Measurements from ENCODE around the gene TAX1BP3.

TAX1BP3 gene

DNA sequence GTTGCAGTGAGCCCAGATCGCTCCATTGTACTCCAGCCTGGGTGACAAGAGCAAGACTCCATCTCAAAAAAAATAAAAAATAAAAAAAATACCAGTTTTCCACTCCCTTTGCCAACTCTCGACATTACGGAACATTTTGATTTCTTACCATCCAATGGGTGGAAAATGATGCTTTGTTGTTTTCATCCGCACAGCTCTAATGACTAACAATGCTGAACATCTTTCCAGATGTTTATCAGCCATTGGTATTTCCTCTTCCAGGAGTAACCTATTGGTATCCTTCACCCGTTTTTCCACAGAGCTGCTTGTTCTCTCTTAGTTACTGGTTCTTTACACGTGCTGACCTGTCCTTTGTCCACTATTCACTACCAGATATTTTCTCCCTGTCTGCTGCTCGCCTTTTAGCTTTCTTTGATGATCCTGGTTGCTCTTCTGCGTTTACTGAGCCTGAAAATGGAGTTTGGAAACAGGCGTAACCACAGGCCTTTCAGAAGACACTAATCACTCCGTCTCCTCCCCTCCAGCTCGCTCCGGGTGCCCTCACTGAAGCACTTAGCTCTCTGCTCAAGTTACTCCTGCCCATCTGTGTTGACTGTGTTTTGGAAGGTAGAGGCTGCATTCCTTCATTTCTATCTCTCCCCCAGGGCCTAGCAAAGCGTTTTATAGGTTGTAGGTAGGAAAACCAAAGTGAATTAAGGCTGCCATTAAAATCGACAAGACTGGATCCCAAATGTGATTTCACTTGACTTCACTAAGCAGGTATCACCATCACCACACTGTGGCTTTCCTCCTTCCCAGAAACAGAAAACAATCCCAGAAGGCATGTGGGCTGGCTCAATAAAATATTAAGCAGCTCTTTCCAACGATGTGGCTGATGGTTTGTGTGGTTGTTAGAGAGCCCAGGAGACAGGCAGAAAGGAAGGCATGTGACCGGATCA is 41.3 kb downstream of the TAX1BP3 start:
- WGBS, result 89% methylated on average over 11 of the region's 16 CpGs

DNA sequence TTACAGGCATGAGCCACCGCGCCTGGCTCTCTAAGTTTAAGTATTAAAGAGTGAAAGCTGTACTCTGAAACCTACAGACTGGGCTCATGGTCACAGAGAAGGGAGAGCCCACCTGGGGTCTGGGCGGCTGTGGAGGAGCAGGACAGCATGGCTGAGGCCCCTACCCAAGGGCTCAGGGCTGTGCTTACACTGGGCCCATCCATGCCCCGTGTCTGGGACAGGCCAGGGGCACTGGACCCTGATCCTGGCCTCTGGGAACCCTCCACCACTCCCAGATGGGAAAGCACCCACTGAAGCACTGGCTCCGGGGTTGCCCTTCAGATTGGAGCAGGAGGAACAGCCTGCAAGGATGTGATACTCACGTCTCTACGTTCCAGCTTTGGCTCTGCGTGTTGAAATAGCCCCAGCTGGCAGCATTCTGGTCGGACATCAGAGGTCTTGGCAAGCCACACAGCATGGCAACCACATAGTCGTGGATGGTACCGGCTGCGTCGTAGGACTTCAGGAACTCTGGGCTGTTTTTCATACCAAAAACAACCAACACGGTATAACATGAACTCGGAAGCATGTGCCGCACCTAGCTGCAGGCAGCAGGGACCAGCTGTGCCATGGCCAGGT is 45.3 kb downstream of the TAX1BP3 start:
- no peak overlapping the region for H3K18ac ChIP-seq (ENCODE audit: low read depth in 1 of 2, low read length in 2 of 2)
- 97% methylated on average over 16 of the region's 16 CpGs for WGBS
- no peaks in the 10 kb centered on the region for H3K27me3 ChIP-seq (ENCODE audit: control insufficient read depth in 1 of 2, insufficient read depth in 1 of 2, low read length in 2 of 2)
- H2AFZ ChIP-seq (ENCODE audit: low read depth, low read length), result no peak overlapping the region
- no peaks in the 10 kb centered on the region for H3K9me3 ChIP-seq (ENCODE audit: control insufficient read depth, low read length)
- H3K4me2 ChIP-seq (ENCODE audit: low read length, poor library complexity, severe bottlenecking), result no peak overlapping the region
- no peak overlapping the region for H2BK120ac ChIP-seq (ENCODE audit: low read depth, low read length)
- no peak overlapping the region for H2BK15ac ChIP-seq (ENCODE audit: low read depth, poor library complexity, severe bottlenecking)
- no peak overlapping the region for H2BK12ac ChIP-seq (ENCODE audit: low read length in 2 of 2)
- H3K14ac ChIP-seq (ENCODE audit: low read length in 2 of 2), result no peak overlapping the region
- H3K36me3 ChIP-seq (ENCODE audit: control insufficient read depth in 1 of 2, insufficient read depth in 2 of 2, low read depth in 1 of 2, low read length in 2 of 2), result peaks cover 47 to 78% of the 10 kb centered on the region in 2 experiments
- no peak overlapping the region for H3K9ac ChIP-seq (ENCODE audit: low read length)
- no peak overlapping the region for H3K4ac ChIP-seq (ENCODE audit: low read depth in 1 of 2, low read length in 2 of 2)
- no peak overlapping the region for H3K27ac ChIP-seq (ENCODE audit: low read length, poor library complexity, severe bottlenecking)
- H3K4me3 ChIP-seq (ENCODE audit: insufficient read depth in 1 of 2, low read depth in 1 of 2, low read length in 2 of 2), result no peak overlapping the region
- no peaks in the 10 kb centered on the region for H3K4me1 ChIP-seq (ENCODE audit: control insufficient read depth, insufficient read depth, low read depth, low read length)
- H3K79me1 ChIP-seq (replicated peaks; ENCODE audit: low read length, poor library complexity, severe bottlenecking), result peaks cover 11% of the 10 kb centered on the region
- no peak for DNase-seq
- H3K23ac ChIP-seq (ENCODE audit: low read length in 2 of 2), result no peak overlapping the region
- H4K8ac ChIP-seq (ENCODE audit: low read length), result no peak overlapping the region
- no peak overlapping the region for H4K91ac ChIP-seq (ENCODE audit: low read length)
- no peak overlapping the region for H2AK5ac ChIP-seq (ENCODE audit: low read length, severe bottlenecking)
- no peak overlapping the region for H2BK5ac ChIP-seq (ENCODE audit: low read depth, low read length, poor library complexity, severe bottlenecking)

More for the DNA sequence above, 41.3 kb downstream of the TAX1BP3 start:
- Histone ChIP-seq H2BK5ac (ENCODE audit: low read depth, low read length, poor library complexity, severe bottlenecking) (no peak overlapping the region), H2BK120ac (ENCODE audit: low read depth, low read length) (no peak overlapping the region), H3K4ac (ENCODE audit: low read depth in 1 of 2, low read length in 2 of 2) (no peak overlapping the region), H3K4me2 (ENCODE audit: low read length, poor library complexity, severe bottlenecking) (no peak overlapping the region), H2BK12ac (ENCODE audit: low read length in 2 of 2) (no peak overlapping the region), H3K14ac (ENCODE audit: low read length in 2 of 2) (no peak overlapping the region), H2AK5ac (ENCODE audit: low read length, severe bottlenecking) (no peak overlapping the region), H3K23ac (ENCODE audit: low read length in 2 of 2) (no peak overlapping the region), H3K9me3 (ENCODE audit: control insufficient read depth, low read length) (no peaks in the 10 kb centered on the region), H3K18ac (ENCODE audit: low read depth in 1 of 2, low read length in 2 of 2) (no peak overlapping the region), H3K27ac (ENCODE audit: low read length, poor library complexity, severe bottlenecking) (no peak overlapping the region), H3K4me1 (ENCODE audit: control insufficient read depth, insufficient read depth, low read depth, low read length) (peaks cover 6% of the 10 kb centered on the region), H3K4me3 (ENCODE audit: insufficient read depth in 1 of 2, low read depth in 1 of 2, low read length in 2 of 2) (no peak overlapping the region), H3K27me3 (ENCODE audit: control insufficient read depth in 1 of 2, insufficient read depth in 1 of 2, low read length in 2 of 2) (no peaks in the 10 kb centered on the region), H4K8ac (ENCODE audit: low read length) (no peak overlapping the region), H3K36me3 (ENCODE audit: control insufficient read depth in 1 of 2, insufficient read depth in 2 of 2, low read depth in 1 of 2, low read length in 2 of 2) (peaks cover 51 to 71% of the 10 kb centered on the region in 2 experiments), H4K91ac (ENCODE audit: low read length) (no peak overlapping the region), H3K79me1 (replicated peaks; ENCODE audit: low read length, poor library complexity, severe bottlenecking) (peaks cover 29% of the 10 kb centered on the region), H3K9ac (ENCODE audit: low read length) (no peak overlapping the region), H2AFZ (ENCODE audit: low read depth, low read length) (no peak overlapping the region), H2BK15ac (ENCODE audit: low read depth, poor library complexity, severe bottlenecking) (no peak overlapping the region)
- no peak for DNase-seq

DNA sequence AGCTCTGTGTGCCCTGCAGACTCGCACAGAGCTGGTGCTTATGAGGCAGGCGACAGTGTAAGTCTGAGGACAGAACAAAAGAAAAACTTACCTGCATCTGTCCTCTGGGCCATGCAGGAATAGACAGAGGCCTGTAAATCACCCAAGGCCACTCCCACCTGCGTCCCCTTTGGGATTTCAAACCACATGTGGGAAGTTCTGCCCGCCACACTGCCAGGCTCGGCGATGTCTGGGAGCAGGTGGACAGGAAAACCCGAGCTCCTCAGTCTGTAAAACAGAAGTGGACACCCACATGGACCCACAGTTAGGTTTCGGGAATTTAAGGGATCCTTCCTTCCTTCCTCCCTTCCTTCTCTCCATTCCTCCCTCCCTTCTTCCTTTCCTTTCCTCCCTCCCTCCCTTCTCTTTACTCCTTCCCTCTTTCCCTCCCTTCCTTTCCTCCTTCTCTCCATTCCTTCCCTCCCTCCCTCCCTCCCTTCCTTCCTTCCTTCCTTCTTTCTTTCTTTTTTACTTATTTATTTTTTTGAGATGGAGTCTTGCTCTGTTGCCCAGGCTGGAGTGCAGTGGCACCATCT is 47.1 kb downstream of the TAX1BP3 start:
- no peak overlapping the region for H3K18ac ChIP-seq (ENCODE audit: low read depth in 1 of 2, low read length in 2 of 2)
- H2AFZ ChIP-seq (ENCODE audit: low read depth, low read length), result no peak overlapping the region
- no peak overlapping the region for H4K91ac ChIP-seq (ENCODE audit: low read length)
- no peak overlapping the region for H3K4me3 ChIP-seq (ENCODE audit: insufficient read depth in 1 of 2, low read depth in 1 of 2, low read length in 2 of 2)
- no peak overlapping the region for H2BK5ac ChIP-seq (ENCODE audit: low read depth, low read length, poor library complexity, severe bottlenecking)
- peaks cover 48 to 77% of the 10 kb centered on the region in 2 experiments for H3K36me3 ChIP-seq (ENCODE audit: control insufficient read depth in 1 of 2, insufficient read depth in 2 of 2, low read depth in 1 of 2, low read length in 2 of 2)
- no peak overlapping the region for H3K4ac ChIP-seq (ENCODE audit: low read depth in 1 of 2, low read length in 2 of 2)
- H2BK120ac ChIP-seq (ENCODE audit: low read depth, low read length), result no peak overlapping the region
- no peaks in the 10 kb centered on the region for H3K4me1 ChIP-seq (ENCODE audit: control insufficient read depth, insufficient read depth, low read depth, low read length)
- no peak overlapping the region for H2BK15ac ChIP-seq (ENCODE audit: low read depth, poor library complexity, severe bottlenecking)
- H3K79me1 ChIP-seq (replicated peaks; ENCODE audit: low read length, poor library complexity, severe bottlenecking), result peaks cover 10% of the 10 kb centered on the region
- no peak overlapping the region for H4K8ac ChIP-seq (ENCODE audit: low read length)
- H3K4me2 ChIP-seq (ENCODE audit: low read length, poor library complexity, severe bottlenecking), result no peak overlapping the region
- H3K9ac ChIP-seq (ENCODE audit: low read length), result no peak overlapping the region
- H3K9me3 ChIP-seq (ENCODE audit: control insufficient read depth, low read length), result no peaks in the 10 kb centered on the region
- H3K14ac ChIP-seq (ENCODE audit: low read length in 2 of 2), result no peak overlapping the region
- no peak for DNase-seq
- H3K27me3 ChIP-seq (ENCODE audit: control insufficient read depth in 1 of 2, insufficient read depth in 1 of 2, low read length in 2 of 2), result no peaks in the 10 kb centered on the region
- H3K27ac ChIP-seq (ENCODE audit: low read length, poor library complexity, severe bottlenecking), result no peak overlapping the region
- WGBS, result 97% methylated on average over 8 of the region's 8 CpGs
- no peak overlapping the region for H2BK12ac ChIP-seq (ENCODE audit: low read length in 2 of 2)
- H3K23ac ChIP-seq (ENCODE audit: low read length in 2 of 2), result no peak overlapping the region
- H2AK5ac ChIP-seq (ENCODE audit: low read length, severe bottlenecking), result no peak overlapping the region

Measured in mesenchymal stem cell (in vitro differentiated cells and primary cell).